HG02943 (cell line): Measurements from ENCODE around the gene ORAI2.
A peak's percentile ranks its signal among the peaks of the same experiment; 100 is the strongest.
"Not testable (repeated sequence)": the region's sequence is repeated elsewhere in the genome, so short reads cannot be mapped to it uniquely, and the experiment has no call there.

ENCODE experiments used
- ATAC-seq: cut with Tn5 transposase; IDR thresholded peaks from one replicate; pipeline ENCODE4 v1.9.1; 2021; ENCODE audit warnings: mild to moderate bottlenecking, low read depth, moderate library complexity; ENCODE audit not compliant: unreplicated experiment

ORAI2 gene

GRCh38 chr7:102433219-102434038 lies at the start of gene ORAI2:
Gene ORAI2, plus strand, starts transcription at chr7:102433575. Its CDS starts 5,382 bp downstream, at chr7:102438957.
- peak; percentile 50 for ATAC-seq

- ATAC-seq: no peak
Observed at GRCh38 chr7:102387064-102387463, 46.3 kb upstream of the ORAI2 start.

DNA sequence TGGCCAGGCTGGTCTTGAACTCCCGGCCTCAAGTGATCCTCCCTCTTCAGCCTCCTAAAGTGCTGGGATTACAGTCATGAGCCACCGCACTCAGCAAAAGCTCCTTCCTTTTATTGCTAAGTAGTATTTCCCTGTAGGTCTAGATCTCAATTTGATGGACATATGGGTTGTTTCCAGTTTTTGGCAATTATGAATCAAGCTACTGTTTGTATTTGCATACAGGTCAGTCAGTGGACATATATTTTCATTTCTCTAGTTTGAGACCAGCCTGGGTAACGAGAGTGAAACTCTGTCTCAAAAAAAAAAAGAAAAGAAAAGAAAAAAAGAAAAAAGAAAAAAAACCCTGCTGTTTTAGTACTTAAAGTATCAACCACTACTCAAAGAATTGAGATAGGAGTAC lies 43.6 kb upstream of the ORAI2 start:
- no peak for ATAC-seq

GRCh38 chr7:102390697-102391484 lies 42.5 kb upstream of the ORAI2 start:
- no peak for ATAC-seq

GRCh38 chr7:102392330-102392729 lies 41.0 kb upstream of the ORAI2 start:
- no peak for ATAC-seq

GRCh38 chr7:102393467-102393866 lies 39.9 kb upstream of the ORAI2 start:
- ATAC-seq: no peak

- ATAC-seq: no peak
Observed at GRCh38 chr7:102395592-102395872, 37.8 kb upstream of the ORAI2 start.

- ATAC-seq: peak; percentile 97
Observed at GRCh38 chr7:102395873-102396709, 37.3 kb upstream of the ORAI2 start, which contains the start of gene PRKRIP1. Gene PRKRIP1, plus strand, starts transcription at chr7:102396363. Its CDS starts 49 bp downstream, at chr7:102396412.

GRCh38 chr7:102396710-102397019 lies 36.7 kb upstream of the ORAI2 start:
- no peak for ATAC-seq

GRCh38 chr7:102398543-102398942 lies 34.8 kb upstream of the ORAI2 start:
- ATAC-seq: no peak

GRCh38 chr7:102400360-102400759 lies 33.0 kb upstream of the ORAI2 start:
- no peak for ATAC-seq

DNA sequence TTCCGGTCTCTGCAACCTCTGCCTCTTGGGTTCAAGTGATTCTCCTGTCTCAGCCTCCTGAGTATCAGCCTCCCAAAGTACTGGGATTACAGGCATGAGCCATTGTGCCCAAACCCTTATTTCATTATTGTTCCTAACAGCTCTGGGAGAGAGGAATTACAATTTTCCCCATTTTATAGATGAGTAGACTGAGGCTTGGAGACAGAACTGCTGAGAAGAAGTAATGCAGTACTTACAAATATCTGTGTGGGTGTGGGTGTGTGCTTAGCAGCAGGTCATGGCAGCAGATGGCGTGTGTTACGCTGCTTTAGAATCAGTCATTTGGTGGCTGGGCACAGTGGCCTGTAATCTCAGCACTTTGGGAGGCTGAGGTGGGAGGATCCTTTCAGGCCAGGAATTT lies 29.8 kb upstream of the ORAI2 start:
- ATAC-seq: no peak

GRCh38 chr7:102404005-102404861 lies 29.1 kb upstream of the ORAI2 start:
- ATAC-seq: peak; percentile 71

DNA sequence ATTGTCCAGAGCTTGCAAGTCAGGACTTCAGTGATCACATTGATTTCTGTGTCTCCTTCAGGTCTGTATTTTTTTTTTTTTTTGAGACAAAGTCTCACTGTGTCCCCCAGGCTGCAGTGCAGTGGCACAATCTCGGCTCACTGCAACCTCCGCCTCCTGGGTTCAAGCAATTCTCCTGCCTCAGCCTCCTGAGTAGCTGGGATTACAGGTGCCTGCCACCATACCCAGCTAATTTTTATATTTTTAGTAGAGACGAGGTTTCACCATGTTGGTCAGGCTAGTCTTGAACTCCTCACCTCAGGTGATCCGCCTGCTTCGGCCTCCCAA lies 28.6 kb upstream of the ORAI2 start:
- ATAC-seq: not testable (repeated sequence)

- ATAC-seq: no peak
Observed at GRCh38 chr7:102407910-102408309, 25.5 kb upstream of the ORAI2 start.

DNA sequence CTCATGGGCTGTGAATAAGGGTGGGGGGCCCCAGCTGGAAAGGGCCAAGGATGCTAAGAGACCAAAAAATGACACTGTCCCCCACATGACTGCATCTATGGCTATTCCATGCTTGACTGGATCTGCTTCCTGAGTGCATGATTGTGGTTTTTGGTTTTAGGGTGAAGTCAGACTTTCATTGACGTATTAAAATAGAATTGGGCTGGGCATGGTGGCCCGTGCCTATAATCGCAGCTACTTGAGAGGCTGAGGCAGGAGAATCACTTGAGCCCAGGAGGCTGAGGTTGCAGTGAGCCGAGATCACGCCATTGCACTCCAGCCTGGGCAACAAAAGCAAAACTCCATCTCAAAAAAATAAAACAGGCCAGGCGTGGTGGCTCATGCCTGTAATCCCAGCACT lies 24.8 kb upstream of the ORAI2 start:
- not testable (repeated sequence) for ATAC-seq

GRCh38 chr7:102409340-102409739 lies 24.0 kb upstream of the ORAI2 start:
- no peak for ATAC-seq

GRCh38 chr7:102410123-102410522 lies 23.3 kb upstream of the ORAI2 start:
- ATAC-seq: no peak

DNA sequence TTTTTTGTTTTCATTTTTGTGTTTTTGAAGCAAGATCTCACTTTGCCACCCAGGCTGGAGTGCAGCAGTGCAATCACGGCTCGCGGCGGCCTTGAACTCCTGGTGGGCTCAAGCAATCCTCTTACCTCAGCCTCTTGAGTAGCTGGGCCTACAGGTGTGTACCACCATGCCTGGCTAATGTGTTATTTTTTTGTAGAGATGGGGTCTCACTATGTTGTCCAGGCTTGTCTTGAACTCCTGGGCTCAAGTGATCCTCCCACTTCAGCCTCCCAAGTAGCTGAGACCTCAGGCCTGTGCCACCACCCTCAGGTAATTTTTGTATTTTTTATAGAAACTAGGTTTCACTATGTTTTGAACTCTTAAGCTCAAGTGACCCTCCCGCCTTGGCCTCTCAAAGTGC lies 22.5 kb upstream of the ORAI2 start:
- no peak for ATAC-seq

- ATAC-seq: no peak
Observed at GRCh38 chr7:102412548-102412947, 20.8 kb upstream of the ORAI2 start.
